ENCODE results near the gene SULT2B1. TPM values are rescaled to one million over a fixed set of nuclear protein-coding genes. Genes with fewer than 3 reads are reported as not detected.

Gene SULT2B1
- total RNA-seq, 1 donor from 2014 or later: not detected

DNA sequence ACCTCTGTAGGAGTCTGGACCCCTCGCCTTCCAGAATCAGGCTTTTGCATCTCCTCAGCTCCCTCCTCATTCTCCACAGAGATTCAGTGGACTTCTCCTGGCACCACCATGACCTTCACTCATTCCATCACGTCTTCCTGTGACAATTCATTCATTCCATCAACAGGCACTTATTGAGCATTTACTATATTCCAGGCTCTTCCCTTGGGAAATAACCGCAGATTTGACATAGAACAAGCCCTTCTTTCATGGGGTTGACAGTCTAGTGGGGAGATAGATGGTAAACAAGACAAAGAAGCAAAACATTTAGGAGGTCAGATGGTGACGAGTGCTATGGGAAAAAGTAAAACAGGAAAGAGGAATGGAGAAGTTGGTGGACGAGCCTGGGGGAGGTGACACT lies 2.6 kb upstream of the SULT2B1 start:
- TF ChIP-seq, protein P1, sequence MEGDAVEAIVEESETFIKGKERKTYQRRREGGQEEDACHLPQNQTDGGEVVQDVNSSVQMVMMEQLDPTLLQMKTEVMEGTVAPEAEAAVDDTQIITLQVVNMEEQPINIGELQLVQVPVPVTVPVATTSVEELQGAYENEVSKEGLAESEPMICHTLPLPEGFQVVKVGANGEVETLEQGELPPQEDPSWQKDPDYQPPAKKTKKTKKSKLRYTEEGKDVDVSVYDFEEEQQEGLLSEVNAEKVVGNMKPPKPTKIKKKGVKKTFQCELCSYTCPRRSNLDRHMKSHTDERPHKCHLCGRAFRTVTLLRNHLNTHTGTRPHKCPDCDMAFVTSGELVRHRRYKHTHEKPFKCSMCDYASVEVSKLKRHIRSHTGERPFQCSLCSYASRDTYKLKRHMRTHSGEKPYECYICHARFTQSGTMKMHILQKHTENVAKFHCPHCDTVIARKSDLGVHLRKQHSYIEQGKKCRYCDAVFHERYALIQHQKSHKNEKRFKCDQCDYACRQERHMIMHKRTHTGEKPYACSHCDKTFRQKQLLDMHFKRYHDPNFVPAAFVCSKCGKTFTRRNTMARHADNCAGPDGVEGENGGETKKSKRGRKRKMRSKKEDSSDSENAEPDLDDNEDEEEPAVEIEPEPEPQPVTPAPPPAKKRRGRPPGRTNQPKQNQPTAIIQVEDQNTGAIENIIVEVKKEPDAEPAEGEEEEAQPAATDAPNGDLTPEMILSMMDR (conservative IDR thresholded peaks at IDR 0.05): no peak
- H3K36me3 Mint-ChIP-seq (ENCODE audit: low read depth): no peaks in the 10 kb centered on the region
- no peak for DNase-seq (ENCODE audit: low read depth, low spot score)
- H3K27me3 Mint-ChIP-seq (ENCODE audit: low read depth): no peaks in the 10 kb centered on the region
- H3K4me1 Mint-ChIP-seq: peaks cover 5% of the 10 kb centered on the region
- no peak overlapping the region for H3K4me3 Mint-ChIP-seq
- H3K9me3 Mint-ChIP-seq: no peaks in the 10 kb centered on the region
- H3K27ac Mint-ChIP-seq (ENCODE audit: unreplicated experiment): no peak overlapping the region

DNA sequence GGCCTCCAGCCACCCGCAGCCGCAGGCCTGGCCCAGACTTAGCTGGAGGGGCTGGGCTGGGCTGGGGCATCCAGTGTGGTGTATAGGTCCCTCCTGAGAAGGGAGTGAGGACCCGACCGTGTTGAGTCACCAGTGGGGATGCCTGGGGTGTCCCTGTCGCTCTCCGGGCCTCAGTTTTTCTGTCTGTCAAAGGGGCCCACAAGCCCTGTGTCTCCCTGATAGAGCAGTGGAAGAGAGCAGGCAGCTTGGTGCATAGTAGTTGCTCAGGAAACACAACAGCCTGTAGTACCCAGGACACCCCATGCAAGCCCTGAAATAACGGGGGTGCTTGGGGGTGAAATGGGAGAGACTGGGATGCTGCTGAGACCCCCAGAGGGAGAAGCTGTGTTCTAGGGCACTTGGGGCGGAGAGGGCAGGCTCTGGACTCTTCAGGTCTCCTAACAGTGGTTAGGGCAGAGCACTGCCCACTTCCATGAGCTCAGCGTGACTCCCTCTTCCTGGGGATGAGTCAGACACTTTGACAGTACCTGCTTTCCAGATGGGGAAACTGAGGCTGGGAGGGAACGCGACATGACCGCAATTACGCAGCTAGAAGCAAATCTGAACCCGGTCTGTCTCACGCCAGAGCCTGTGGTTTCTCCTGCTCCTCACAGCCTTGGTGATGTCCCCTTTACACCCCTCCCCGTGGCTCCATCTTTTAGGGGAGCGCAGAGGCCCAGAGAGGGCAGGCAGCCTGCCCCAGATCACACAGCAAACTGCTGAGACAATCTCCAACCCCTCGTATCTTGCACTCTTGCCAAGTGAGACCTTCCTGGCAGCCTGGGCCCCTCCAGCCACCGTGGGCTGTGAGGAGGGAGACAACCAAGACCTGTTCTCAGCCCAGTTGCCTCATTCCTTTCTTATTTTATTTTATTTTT lies 692 bp downstream of the SULT2B1 start:
- TF ChIP-seq, protein P1 (conservative IDR thresholded peaks at IDR 0.05): no peak
- H3K27ac Mint-ChIP-seq (ENCODE audit: unreplicated experiment): no peak overlapping the region
- DNase-seq (ENCODE audit: low read depth, low spot score): no peak
- H3K4me1 Mint-ChIP-seq: peaks cover 9% of the 10 kb centered on the region
- H3K9me3 Mint-ChIP-seq: no peaks in the 10 kb centered on the region
- no peaks in the 10 kb centered on the region for H3K36me3 Mint-ChIP-seq (ENCODE audit: low read depth)
- no peak overlapping the region for H3K4me3 Mint-ChIP-seq
- no peaks in the 10 kb centered on the region for H3K27me3 Mint-ChIP-seq (ENCODE audit: low read depth)

DNA sequence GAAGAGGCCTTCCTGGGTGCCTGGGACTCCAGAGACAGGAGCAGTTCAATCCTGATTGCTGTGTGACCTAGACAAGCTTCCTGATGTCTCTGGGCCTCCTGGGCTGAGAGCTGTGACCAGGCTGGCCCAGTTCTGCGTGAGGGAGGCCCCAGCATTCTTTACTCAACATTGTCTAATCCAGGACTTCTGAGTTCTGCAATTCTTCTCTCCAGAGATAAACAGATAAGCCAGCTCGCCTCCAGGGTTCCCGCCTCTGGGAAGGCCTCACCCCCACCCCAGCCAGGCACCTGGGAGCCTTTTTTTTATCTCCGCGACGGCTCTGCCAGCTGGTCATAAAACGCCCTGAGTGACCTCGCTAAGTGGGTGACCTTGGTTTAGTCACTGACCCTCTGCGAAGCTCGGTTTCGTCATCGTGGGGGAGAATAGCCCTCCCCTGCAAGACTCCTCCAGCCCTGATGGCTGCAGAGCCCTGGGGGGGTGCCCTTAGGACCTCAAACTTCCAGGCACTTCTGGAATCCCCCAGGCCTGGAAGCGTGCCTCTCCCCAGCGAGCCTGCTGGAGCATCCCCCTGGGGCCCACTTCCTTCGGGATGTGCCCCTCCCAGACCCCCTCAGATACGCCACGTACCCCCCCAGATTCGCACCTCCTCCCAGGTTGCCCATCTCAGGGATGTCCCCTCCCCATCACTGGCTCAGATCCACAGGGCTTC lies 1.9 kb downstream of the SULT2B1 start:
- peaks cover 9% of the 10 kb centered on the region for H3K4me1 Mint-ChIP-seq
- DNase-seq (ENCODE audit: low read depth, low spot score): no peak
- H3K36me3 Mint-ChIP-seq (ENCODE audit: low read depth): no peaks in the 10 kb centered on the region
- no peak overlapping the region for H3K27ac Mint-ChIP-seq (ENCODE audit: unreplicated experiment)
- no peak overlapping the region for H3K4me3 Mint-ChIP-seq
- H3K9me3 Mint-ChIP-seq: no peaks in the 10 kb centered on the region
- peaks cover 1% of the 10 kb centered on the region for H3K27me3 Mint-ChIP-seq (ENCODE audit: low read depth)
- TF ChIP-seq, protein P1 (conservative IDR thresholded peaks at IDR 0.05): no peak

DNA sequence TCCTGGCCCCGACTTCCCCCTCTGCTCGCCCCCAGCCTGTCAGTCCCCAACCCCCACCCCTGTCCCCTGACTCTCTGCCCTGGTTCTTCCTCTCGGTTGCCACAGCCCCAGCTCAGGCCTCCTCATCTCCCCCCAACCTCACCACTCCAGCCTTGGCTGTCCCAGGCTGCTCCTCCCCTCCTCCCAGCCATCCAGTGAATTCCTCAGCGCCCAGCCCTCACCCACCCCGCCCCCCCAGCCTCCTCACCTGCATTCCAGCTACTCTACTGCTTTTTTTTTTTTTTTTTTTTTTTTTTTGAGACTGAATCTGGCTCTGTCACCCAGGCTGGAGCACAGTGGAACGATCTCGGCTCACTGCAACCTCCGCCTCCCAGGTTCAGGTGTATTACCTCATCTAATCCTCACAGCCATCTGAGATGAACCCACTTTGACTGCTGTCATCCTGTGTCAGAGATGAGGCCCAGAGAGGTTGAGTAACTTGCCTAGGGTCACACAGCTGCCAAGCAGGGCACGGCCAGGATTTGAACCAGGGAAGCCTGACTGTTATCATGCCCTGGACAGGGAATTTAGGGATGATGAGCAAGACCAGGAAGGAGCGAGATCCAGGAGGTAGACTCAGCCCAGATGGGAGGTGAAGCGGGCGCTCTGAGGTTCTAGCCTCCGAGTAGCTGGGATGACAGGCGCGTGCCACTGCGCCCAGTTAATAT lies 2.6 kb downstream of the SULT2B1 start:
- DNase-seq (ENCODE audit: low read depth, low spot score): no peak
- H3K27me3 Mint-ChIP-seq (ENCODE audit: low read depth): peaks cover 4% of the 10 kb centered on the region
- H3K9me3 Mint-ChIP-seq: no peaks in the 10 kb centered on the region
- TF ChIP-seq, protein P1 (conservative IDR thresholded peaks at IDR 0.05): no peak
- no peaks in the 10 kb centered on the region for H3K36me3 Mint-ChIP-seq (ENCODE audit: low read depth)
- H3K4me1 Mint-ChIP-seq: peaks cover 9% of the 10 kb centered on the region
- no peak overlapping the region for H3K27ac Mint-ChIP-seq (ENCODE audit: unreplicated experiment)
- no peak overlapping the region for H3K4me3 Mint-ChIP-seq

DNA sequence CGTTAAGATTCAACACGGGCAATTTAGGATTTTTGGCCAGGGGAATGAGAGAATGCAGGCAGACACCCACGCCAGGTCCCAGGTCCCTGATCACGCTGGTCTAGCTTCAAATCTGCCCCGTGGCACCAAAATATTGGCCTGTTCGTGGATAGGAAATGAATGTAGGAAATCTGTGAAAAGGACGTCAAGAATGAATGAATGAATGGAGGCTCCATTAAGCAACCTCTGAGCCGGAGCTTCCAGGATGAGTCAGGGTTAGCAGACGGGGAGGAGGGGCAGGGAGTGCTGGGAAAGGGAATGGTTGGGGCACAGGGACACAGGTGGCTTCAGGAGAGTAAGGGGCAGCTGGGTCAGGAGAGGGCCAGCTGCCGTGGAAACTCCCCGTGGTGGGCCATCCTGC lies 4.2 kb downstream of the SULT2B1 start:
- Mint-ChIP-seq H3K9me3 (no peaks in the 10 kb centered on the region), H3K27me3 (ENCODE audit: low read depth) (peaks cover 4% of the 10 kb centered on the region), H3K36me3 (ENCODE audit: low read depth) (no peaks in the 10 kb centered on the region), H3K27ac (ENCODE audit: unreplicated experiment) (no peak overlapping the region), H3K4me3 (no peak overlapping the region), H3K4me1 (peaks cover 9% of the 10 kb centered on the region)
- TF ChIP-seq, protein P1 (conservative IDR thresholded peaks at IDR 0.05): no peak
- DNase-seq (ENCODE audit: low read depth, low spot score): no peak

All from neural crest cell (in vitro differentiated cells).